Skeletal muscle cell (primary cell): ENCODE measurements around the gene KCNH2.

Experiments used
- DNase-seq: peaks from one replicate; pipeline ENCODE4 v3.0.0-alpha.2; 2010; ENCODE audit warnings: low read depth
- H3K4me3 ChIP-seq: 2 replicates; pipeline ENCODE4 v1.5.1; 2011; ENCODE audit warnings: low read depth, mild to moderate bottlenecking, control low read depth, low read length, moderate library complexity

KCNH2 gene

GRCh38 chr7:150980663-150981062, 2.5 kb upstream of the KCNH2 start:
- H3K4me3 ChIP-seq: no peak overlapping the region
- no peak for DNase-seq

DNA sequence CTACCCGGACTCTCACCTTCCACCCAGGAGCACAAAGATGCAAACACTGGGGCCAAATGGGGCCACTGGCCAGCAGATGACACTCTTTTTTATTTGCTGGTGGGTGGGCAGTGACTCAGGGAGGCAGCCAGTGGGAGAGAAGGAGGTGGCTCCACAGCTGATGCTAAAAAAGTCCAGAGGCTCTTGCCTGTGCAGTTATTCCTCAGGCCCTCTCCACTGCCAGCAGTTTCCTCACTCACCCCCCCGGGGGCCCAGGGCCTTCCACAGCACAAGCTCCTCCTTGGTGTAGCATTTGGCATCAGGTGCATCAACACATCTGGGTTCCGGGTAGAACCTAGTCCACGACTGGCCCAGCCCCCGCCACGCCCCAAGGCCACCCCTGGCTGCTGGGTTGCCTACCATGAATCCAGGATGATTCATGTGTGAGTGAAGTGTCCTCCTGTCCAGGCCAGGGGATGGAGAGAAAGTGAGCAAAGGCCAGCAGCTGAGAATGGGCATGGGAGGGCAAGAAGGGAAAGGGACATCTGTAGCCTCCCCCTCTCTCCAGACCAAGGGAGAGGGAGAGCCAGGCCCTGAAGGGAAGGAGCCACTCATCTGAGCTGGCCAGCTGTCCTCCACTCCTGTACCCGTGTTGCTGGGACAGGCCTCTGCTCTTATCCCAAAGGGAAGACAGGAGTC, 1.7 kb upstream of the KCNH2 start:
- no peak for DNase-seq
- H3K4me3 ChIP-seq: no peak overlapping the region

DNA sequence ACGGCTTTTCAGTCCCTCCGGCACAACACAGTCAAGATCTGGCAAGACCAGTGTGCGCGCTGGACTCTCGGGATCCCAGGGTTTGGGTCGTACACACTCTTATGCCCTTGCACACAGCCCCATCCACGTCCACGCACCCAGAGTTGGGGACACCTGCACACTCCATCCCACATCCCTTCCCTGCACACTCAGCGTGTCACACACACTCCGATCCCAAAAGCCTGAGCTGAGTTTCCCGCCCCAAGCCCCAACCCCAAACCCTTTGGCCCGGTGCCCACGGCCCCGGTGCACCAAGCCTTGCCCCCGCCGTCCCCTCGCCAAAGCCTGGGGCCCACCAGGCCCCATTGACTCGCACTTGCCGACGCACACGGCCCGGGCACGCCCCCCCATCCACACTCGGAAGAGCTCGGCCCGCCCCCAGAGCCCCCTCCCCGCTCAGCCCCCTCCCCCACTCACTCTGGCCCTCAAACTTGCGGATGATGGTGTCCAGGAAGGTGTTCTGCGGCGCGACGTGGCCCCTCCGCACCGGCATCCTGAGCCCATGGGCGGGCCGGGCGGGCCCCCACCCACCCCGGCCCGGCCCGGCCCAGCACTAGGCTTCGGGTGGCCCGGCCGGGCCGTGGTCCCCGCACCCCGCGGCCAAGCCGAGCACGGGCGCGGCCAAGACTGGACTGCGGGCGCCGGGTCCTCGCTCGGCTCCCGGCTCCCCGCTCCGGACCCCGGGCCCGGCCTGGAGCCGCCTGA, 567 bp downstream of the KCNH2 start:
- peak overlapping the region; percentile 29 for H3K4me3 ChIP-seq
- no peak for DNase-seq

DNA sequence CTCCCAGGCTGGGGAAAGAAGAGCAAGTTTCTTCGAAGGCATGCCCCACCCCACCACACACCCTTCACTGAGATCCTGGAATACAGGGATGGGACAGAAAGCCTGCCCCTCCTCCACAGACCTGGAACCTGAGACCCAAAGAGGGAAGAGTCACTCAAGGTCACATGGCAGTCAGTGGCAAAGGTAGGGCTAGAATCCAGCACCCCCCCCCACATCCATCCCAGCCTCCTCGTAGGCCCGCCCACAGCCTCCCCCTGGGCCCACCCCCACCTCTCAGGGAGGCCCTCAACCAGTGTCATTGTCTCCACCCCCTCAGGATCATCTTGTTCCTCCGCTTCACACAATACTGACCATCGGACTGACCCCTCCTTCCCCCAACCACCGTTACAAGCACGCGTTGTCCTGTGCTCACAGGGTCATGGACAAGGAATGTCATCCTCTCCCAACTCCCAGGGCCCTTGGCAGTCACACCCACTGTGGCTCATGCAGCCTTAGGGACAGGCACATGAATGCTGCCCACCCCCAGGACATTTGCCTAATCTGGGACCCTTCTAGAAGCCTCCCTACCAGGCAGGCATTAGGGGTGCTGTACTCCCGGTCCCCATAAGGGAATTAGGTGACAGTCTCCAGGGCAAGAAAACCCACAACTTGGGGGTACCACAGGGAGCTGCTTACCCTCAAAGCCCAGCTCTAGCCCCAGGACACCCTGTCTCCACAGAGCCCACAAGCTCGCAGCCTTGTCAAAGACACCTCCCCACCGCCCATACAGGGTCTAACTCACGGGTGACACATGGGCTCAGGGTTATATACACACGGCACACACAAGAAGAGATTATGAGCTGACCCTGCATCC, 1.4 kb downstream of the KCNH2 start:
- DNase-seq: no peak
- H3K4me3 ChIP-seq: peak overlapping the region; percentile 29

DNA sequence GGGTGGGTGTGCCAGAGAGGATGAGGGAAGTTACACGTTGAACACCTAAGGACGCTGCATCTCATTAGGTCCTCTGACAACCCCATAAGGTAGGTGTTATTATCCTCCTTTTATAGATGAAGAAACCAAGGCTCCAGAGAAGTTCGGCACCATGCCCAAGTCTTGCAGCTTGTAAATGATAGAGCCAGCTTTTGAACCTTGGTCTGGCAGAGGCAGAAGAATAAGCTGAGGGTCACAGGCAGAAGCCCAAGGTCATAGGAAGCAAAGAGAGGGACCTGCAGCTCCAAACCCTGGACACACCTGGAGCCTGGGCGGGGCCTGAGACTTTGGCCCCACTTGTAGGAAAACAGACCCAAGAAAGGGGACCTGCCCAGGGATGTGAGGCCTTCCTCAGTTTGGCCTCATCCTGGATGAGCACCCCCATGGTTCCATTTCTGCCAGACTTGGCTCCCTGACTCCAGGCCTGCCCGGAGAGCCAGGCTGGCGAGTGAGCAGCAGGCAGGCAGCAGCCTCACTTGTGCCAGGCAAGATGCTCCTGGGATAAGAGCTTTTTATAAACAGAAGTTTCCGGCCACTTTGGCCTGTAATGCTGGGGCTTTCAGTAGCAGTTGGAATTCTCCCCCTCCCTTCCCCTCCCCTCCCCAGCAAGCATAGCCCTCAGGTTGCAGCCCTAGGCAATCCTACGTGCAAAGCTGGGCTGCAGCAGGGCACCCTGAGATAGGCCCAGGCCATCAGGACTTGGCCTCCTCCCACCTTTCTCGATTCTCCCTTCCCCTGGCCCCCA, 2.4 kb downstream of the KCNH2 start:
- DNase-seq: no peak
- H3K4me3 ChIP-seq: no peak overlapping the region

- DNase-seq: no peak
- H3K4me3 ChIP-seq: peak overlapping the region; percentile 37
Observed at GRCh38 chr7:150974468-150975391, 3.4 kb downstream of the KCNH2 start.

DNA sequence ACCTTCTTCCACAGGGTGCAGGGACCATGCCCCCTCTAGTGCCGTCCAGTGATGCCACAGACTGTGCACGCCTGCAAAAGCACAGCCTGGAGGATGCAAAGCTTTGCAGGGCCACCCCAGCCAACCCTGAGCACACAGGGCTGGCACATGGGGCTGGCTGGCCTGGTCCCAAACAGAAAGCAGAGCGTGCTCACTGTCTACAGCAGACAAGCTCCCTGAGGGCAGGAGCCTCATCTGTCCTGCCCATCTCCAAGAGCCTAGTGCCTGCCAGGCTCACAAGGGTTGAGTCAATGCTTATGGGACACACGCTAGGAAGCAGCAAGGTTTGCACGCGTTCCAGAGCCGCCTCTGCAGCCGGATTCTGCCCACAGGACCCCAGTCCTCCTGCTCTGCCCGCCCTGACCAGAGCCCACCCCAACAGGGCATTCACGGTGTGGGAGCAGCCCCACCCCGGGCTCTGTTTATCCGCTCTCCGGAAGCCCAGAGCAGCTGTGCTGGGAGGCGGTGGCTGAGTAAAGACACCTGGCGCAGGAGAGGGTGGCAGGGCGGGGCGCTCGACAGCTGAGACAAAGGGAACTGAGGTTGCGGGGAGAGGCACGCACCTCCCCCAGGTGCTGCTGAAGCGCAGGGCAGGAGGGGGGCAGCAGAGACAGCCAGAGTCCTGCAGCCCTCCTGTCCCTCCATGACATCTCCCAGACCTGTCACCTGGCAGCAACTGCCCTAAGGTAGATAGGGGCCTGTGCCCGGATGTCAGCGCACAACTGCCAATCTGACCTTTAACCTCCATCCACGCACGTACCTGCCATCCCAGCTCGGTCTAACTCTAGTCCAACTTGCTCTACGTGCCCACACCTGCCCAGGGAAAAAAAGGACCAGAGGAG, 4.3 kb downstream of the KCNH2 start:
- no peak for DNase-seq
- no peak overlapping the region for H3K4me3 ChIP-seq

DNA sequence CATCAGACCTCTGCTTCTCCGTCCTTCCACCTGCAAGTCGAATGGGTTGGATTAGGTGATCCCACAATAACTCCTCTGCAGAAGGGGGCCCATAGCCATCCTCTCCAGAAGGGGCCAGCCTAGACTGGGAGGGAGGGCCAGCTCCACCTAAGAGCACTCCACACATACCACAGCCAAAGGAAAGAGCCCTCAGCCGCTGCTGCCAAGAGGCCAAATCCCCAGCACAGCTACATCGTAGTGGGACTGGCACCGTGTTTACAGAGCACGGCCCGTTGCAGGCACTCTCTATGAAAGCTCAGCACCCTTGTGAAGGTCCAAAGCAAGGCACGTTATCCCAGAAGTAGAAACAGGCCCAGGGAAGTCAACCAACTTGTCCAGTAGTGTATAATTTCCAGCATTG, 5.4 kb downstream of the KCNH2 start:
- no peak overlapping the region for H3K4me3 ChIP-seq
- no peak for DNase-seq

- DNase-seq: no peak
- no peak overlapping the region for H3K4me3 ChIP-seq
Observed at GRCh38 chr7:150972023-150972468, 6.1 kb downstream of the KCNH2 start.

GRCh38 chr7:150971242-150972022, 6.7 kb downstream of the KCNH2 start:
- no peak overlapping the region for H3K4me3 ChIP-seq
- DNase-seq: no peak

DNA sequence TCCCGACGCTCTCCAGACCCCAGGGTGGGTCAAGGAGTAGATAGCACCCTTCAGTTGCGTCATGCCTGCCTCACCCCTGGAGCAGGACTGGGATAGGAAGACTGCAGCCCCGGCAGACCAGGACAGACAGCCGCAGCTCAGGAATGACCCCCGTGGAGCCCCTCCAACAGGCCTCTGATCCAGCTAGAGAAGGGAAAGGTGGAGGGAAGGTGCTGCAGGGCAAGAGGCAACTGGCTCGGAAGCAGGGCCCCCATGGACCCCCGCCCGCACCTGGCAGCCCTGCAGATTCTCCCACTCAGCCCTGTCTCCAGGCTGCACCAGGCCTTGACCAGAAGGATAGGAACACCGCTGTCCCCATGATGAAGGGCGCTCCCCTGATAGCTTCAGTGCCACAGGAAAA, 7.7 kb downstream of the KCNH2 start:
- H3K4me3 ChIP-seq: no peak overlapping the region
- DNase-seq: no peak

DNA sequence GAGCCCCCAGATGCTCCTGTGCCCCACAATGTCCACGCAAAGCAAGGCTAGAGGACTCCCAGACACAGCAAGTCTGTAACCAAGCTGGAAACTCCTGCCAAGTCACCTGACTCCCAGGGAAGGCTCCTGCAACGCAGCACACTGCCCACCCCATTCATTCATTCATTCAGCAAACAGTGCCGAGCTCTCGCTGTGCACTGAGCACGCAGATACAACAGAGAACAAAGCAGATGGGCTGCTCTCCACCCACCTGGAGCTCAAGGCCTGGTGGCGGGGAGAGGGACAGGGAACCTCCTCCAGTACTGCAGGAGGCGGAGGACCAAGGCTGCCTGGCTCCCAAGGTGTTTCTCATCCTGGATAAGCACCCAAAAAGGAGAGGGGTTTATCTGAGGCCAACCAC, 8.6 kb downstream of the KCNH2 start:
- DNase-seq: no peak
- no peak overlapping the region for H3K4me3 ChIP-seq

GRCh38 chr7:150968734-150969372, 9.3 kb downstream of the KCNH2 start:
- DNase-seq: no peak
- H3K4me3 ChIP-seq: no peak overlapping the region

GRCh38 chr7:150968056-150968733, 9.9 kb downstream of the KCNH2 start:
- no peak for DNase-seq
- H3K4me3 ChIP-seq: no peak overlapping the region

DNA sequence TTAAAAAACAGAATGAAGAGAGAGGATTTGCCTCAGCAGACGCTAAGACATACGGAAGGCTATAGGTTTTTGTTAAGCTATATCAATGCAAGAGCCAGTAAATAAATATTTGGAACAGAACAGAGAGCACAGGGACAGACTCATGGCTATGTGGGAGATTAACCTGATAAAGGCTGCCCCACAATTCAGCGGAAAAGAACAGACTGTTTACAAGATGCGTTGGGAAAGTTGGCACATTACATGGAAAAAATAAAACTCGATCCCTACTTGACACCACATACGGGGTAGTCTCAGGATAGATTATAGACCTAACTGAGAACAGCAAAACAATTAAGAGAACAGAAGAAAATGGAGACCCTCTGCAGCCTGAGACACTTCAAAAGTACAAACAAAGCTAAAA, 10.8 kb downstream of the KCNH2 start:
- no peak for DNase-seq
- no peak overlapping the region for H3K4me3 ChIP-seq

GRCh38 chr7:150966002-150966401, 12.1 kb downstream of the KCNH2 start:
- DNase-seq: no peak

More at GRCh38 chr7:150966002-150966401, 12.1 kb downstream of the KCNH2 start:
- no peak overlapping the region for H3K4me3 ChIP-seq
